ENCODE measurements around the gene BAIAP2L1.
A peak's percentile ranks its signal among the peaks of the same experiment; 100 is the strongest.
"Not testable (repeated sequence)": the region's sequence is repeated elsewhere in the genome, so short reads cannot be mapped to it uniquely, and the experiment has no call there.

BAIAP2L1 gene

DNA sequence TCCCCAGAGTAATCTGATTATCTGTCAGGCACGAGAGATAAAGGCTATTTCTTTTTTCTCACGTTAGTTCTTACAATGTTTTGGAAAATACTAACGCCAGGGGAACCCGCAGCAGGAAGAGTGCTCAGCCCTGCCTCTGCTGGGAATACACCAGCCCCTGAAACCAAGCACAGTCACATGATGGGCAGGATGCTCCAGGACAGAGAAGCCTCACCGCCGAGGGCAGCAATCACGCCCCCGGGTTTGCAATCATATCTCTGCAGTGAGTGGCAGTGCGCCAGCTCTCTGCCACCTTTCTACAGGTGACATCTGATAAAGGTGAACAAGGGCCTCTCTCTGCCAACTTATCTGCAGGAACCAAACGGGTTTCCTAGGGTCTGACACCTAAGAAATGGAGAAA, 79.6 kb downstream of the BAIAP2L1 start:
- no peak for DNase-seq (ENCODE audit: low spot score)

- DNase-seq (ENCODE audit: low spot score): no peak
These were observed 81.7 kb downstream of the BAIAP2L1 start for GRCh38 chr7:98319176-98319575.

GRCh38 chr7:98317366-98318040, 83.4 kb downstream of the BAIAP2L1 start:
- no peak for DNase-seq (ENCODE audit: low spot score)

DNA sequence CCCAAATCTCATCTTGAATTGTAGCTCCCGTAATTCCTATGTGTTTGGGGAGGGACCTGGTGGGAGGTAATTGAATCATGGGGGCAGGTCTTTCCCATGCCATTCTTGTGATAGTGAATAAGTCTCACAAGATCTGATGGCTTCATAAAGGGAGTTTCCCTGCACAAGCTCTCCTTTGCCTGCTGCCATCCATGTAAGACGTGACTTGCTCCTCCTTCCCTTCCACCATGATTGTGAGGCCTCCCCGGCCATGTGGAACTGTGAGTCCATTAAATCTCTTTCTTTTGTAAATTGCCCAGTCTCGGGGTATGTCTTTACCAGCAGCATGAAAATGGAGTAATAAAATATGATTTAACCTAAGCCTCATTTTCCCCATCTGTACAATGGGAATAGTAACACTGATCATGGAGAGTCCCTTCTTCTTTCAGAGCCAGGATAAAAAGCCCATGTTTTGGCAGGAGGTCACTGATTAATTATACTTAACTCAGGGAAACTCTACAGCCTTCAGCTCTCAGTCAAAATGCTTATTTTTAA, 84.8 kb downstream of the BAIAP2L1 start:
- DNase-seq (ENCODE audit: low spot score): not testable (repeated sequence)

DNA sequence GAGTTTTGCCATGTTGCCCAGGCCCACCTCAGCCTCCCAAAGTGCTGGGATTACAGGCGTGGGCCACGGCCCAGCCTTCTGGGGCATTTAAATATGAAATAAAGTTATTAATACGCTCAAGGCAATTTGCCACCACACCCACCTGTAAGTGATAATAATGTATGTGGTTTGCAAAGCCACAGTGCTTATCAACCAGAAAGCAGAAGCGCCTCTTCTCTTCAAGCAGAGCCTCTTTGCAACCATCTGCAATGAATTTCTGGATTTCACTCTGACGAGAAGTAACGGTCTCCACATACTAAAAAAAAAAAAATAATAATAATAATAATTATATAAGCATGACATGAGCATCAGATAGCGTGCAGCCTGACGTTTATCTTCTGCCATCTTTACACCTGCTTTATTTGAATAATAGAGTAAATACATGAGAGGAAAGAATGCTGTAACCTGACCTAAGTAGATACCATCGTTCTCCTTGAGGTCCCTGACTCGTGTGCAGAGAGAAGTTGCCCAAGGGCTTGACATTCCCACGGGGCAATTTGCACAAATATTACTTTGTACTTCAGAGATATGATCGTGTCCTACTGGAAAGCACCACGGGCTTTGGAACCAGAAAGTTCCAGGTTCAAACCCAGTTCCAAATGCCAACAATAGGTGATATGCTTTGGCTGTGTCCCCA, 85.4 kb downstream of the BAIAP2L1 start:
- no peak for DNase-seq (ENCODE audit: low spot score)

GRCh38 chr7:98314469-98314868, 86.4 kb downstream of the BAIAP2L1 start:
- no peak for DNase-seq (ENCODE audit: low spot score)

DNA sequence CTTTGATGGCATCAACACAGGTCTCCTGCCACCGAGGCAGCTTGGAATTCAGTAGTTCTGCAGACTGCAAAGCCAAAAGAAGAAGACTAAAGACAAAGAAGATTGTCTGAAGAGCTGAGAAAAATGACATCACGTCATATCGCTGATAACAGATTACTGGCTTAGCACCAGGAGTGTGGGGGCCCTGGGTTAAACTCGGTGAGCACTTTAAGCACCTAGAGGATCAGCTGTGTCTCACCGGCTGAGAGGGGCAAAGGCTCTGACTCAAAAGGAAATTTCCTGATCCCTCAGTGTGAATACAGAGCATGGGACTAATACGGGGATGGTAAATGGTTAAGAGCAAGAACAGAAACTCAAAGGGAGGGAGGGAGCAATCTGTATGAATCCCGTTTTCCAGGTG, 88.7 kb downstream of the BAIAP2L1 start:
- no peak for DNase-seq (ENCODE audit: low spot score)

GRCh38 chr7:98309566-98309965, 91.3 kb downstream of the BAIAP2L1 start:
- no peak for DNase-seq (ENCODE audit: low spot score)

- no peak for DNase-seq (ENCODE audit: low spot score)
These were observed 92.9 kb downstream of the BAIAP2L1 start for GRCh38 chr7:98307971-98308466.

- no peak for DNase-seq (ENCODE audit: low spot score)
These were observed 94.8 kb downstream of the BAIAP2L1 start for GRCh38 chr7:98305951-98306535.

GRCh38 chr7:98303906-98304305, 97.0 kb downstream of the BAIAP2L1 start:
- DNase-seq (ENCODE audit: low spot score): no peak

DNA sequence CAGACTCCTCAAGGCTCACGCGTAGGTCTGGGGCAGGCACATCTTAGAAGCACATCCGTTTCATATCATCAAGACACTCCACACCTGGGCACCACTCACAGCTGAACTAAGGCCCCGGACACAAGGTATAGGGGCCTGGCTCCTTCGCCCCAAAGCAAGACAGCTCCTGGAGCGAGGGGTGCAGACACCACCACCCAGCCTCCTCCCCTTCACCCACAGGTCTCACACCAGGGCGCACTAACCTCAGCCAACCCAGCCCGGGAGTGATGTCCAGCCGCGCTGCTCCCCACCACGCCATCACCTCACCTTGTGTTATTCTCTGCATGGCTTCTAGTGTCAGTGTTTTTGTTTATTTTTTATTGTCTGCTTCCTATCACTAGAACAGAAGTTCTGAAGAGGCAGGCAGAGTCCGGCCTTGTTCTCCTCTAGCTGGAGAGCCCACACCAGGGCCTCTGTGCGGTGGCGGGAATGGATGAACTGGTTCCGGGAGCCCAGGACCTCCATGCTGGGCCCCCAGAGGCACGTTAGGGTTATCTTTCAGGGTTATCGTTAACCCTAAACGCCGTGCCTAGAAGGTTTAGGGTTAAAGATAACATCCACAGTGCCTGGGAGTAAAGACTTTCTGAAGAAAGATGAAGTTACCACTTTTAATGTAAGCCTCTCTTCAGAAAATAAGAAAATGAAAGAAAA, 97.6 kb downstream of the BAIAP2L1 start:
- DNase-seq (ENCODE audit: low spot score): no peak

- no peak for DNase-seq (ENCODE audit: low spot score)
These were observed 99.0 kb downstream of the BAIAP2L1 start for GRCh38 chr7:98301693-98302470.

DNA sequence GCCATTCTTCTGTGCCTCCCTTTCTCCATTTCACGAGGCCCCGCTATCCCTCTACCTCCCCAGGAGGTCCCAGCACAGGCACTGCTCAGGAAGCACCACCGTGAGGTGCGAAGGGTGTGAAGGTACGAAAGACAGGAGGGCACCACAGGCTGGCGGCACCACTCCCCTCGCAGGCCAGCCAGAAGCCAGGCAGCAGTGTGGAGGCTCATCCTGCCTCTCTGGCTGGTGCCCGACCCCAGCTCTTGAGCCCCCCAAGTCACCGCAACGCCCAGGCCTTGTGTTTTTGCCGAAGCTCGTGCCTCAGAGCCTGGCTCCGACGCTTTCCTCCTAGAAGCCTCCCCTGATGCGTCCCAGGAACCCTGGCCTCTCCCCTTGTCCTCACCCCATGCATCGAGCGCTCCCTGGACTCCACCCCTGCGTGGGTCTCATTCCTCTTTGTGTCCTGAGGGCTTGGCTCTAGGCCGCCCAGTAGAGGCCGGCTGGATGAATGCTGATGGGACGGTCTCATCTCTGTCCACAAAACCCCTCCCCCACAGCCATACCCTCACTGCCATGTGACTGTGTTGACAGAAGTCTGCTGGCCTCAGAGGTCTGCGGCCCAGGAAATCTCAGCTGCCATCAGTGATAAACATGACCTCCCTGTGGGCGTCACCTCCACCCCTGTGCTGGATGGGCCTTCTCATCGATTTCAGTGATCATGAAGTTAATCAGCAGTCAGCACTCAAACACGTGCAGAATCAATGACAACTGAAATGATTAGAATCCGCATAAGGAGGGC, 100.1 kb downstream of the BAIAP2L1 start:
- DNase-seq (ENCODE audit: low spot score): no peak

- no peak for DNase-seq (ENCODE audit: low spot score)
These were observed 103.1 kb downstream of the BAIAP2L1 start for GRCh38 chr7:98297626-98298286.

GRCh38 chr7:98296833-98297232, 104.1 kb downstream of the BAIAP2L1 start:
- DNase-seq (ENCODE audit: low spot score): no peak

DNA sequence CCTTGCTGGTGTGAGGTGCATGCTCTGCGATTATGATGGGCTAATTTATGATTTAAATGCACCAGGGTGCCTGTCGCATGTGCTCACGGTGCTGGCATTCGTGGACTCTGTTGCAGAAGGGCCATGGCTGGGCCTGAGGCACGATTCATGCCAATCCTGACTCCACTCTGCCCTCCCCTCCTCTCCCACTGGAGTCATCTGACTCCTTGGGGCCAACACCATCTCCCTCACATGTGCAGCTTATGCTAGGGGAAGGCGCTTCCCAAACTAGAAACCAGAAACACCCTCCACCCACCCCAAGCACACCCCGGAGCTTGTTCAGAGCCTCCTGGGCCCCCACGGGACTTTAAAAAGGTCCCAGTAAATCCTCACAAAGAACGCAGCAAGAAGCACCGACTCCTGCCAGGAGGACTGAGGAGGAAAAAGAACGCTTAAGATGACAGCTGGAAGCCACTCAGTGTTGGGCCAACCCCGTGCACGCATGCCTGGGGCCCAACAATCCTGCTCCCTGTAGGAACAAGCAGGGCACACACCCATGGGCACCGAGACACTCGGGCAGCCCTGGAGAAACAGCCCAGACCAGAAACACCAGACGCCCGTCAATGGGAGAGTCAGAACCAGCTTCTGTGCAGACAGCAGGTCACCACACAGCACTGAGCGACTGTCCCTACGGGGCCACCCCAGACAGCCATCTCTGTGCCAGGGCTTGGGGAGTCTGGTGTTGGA, 105.3 kb downstream of the BAIAP2L1 start:
- no peak for DNase-seq (ENCODE audit: low spot score)

DNA sequence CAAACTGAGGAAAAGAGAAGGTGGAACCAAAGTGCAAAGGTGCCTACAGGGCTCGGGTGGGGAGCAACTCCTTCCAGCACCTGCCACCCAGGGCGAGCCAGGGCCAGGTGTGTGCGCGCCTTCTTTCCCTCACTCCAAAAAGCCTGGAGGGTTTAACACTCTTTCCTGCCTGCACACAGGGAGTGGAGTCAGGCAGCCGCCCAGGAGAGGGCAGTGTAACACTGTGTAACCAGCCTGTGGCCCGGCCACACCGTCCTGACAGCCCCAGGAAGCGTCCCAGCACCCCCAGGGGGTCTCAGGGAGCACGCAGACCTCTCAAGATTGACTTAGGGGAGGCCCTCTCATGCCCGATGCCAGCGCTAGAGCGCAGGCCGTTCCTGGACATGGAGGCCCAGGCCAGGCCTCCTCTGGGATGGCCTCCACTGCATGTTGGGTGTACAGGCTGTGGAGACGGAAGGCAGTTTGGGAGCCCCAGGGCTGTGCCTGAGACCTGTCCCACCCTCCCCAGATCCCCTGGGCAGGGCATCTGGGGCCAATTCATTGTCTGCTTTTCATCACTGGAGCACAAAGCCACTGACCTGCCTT, 106.0 kb downstream of the BAIAP2L1 start:
- DNase-seq (ENCODE audit: low spot score): peak; percentile 63

GRCh38 chr7:98294326-98294725, 106.6 kb downstream of the BAIAP2L1 start:
- DNase-seq (ENCODE audit: low spot score): no peak

Measured in LoVo (cell line).